GM18499 (cell line): ENCODE data around the gene PTPN1.
A peak's percentile ranks its signal among the peaks of the same experiment; 100 is the strongest.
"Not testable (repeated sequence)": the region's sequence is repeated elsewhere in the genome, so short reads cannot be mapped to it uniquely, and the experiment has no call there.

ENCODE experiments used
- ATAC-seq: cut with Tn5 transposase; IDR thresholded peaks from one replicate; pipeline ENCODE4 v1.9.1; 2021; ENCODE audit warnings: moderate number of reproducible peaks; ENCODE audit not compliant: insufficient read depth, unreplicated experiment

The PTPN1 gene

DNA sequence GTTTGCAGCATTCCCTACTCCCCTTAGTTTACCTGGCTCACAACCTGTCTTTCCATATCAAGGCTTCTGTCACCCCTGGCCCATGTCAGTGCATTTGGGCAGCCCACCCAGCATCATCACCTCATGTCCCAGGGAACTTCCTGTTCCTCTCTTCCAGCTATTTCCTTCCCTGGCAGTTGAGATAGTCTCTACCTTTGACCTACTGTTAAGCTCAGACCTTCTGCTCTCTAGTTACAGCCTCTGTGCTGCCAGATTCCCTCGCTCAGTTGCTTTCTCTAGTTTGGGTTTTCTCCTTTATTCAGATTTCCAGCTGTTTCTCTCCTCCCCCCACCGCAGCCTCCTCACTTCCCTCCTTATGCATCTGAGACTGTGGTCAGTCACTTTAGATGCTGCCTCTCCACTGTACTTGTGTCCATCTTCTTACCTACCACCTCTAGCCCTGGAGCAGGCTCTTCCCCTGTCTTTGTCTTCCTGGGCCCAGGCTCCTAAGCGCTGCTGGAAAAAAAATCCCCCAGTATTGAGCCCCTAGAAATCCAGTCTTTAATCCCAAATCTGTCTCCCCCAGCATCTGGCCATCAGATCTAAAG, 16.3 kb downstream of the PTPN1 start:
- ATAC-seq: no peak

- ATAC-seq: no peak
Observed at GRCh38 chr20:50527068-50527605, 17.0 kb downstream of the PTPN1 start.

DNA sequence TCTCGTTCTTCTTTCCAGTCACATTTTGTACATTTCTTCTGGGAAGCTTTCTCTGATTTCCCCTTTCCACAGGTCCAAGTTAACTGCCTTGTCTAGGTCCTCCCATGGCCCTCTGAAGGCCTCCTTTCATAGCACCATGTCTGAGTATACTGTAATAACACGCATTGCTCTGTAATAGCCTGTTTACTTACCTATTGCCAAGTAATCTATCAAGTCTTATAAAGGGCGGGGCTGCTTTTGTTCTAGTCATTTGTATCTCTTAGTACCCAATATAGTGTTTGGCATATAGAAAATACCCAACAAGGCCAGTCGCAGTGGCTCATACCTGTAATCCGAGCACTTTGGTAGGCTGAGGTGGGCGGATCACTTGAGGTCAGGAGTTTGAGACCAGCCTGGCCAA, 17.9 kb downstream of the PTPN1 start:
- no peak for ATAC-seq

DNA sequence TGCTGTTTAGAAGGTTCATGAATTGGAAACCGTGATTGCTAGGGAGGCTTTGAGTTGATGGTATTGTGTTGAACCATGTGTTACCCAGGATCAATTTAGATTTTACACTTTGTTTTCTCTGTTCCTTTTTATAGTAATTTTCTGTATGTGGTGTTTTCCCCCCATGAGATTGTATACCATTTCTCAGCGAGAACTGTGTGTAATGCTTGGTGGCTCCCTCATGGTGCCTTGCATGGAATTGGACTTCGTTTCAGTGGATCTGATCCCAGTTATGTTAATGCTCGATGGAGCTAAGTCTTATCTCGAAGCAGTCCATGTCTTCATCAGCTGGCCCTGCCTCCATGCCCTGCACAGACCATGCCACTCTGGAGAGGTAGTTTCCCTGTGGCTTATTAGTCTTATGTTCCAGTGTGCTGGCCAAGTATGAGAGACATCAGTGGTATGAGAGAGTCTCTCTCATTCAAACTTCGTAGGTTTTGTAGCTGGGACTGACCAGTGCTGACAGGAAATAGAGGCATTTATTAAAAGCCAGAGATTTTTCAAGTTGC, 18.7 kb downstream of the PTPN1 start:
- peak; percentile 61 for ATAC-seq

DNA sequence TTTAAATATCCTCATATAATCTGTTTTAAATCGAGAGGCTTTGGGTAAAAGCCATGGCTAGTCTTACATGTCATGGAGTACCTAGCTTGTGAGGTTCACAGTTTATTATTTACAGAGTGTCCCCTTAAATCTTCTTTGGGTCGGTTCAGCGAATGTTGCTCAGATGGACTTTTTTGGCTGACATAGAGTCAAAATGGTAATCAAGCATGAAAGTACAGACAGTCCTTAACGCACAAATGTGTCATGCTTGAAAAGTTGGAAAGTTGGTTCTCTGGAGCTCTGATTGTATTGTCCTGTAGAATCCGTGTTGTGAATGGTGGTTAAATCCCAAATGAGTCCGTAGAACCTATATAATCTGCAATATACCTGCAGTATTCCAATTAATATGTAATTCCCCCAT, 22.0 kb downstream of the PTPN1 start:
- ATAC-seq: no peak

GRCh38 chr20:50533061-50533460, 22.9 kb downstream of the PTPN1 start:
- ATAC-seq: no peak

- no peak for ATAC-seq
Observed at GRCh38 chr20:50533464-50533863, 23.3 kb downstream of the PTPN1 start.

GRCh38 chr20:50534567-50534966, 24.4 kb downstream of the PTPN1 start:
- no peak for ATAC-seq

GRCh38 chr20:50535162-50535561, 25.0 kb downstream of the PTPN1 start:
- ATAC-seq: no peak

- no peak for ATAC-seq
Observed at GRCh38 chr20:50536333-50536732, 26.1 kb downstream of the PTPN1 start.

- ATAC-seq: no peak
Observed at GRCh38 chr20:50537546-50538201, 27.5 kb downstream of the PTPN1 start.

GRCh38 chr20:50538276-50538675, 28.1 kb downstream of the PTPN1 start:
- ATAC-seq: no peak

DNA sequence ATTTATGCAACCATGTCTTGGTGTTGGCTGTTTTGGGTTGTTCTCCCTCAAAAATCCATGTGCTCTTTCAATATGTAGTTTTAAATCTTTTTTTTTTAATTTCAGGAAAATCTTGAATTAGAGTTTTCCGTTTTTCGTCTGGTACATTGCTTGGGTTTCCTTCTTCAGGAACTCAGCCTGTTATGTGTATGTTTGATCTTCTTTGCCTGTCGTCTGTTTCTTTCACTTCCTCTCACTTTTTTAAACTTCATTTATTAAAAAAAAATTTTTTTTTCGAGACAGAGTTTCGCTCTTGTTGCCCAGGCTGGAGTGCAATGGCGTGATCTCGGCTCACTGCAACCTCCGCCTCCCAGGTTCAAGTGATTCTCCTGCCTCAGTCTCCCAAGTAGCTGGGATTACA, 29.6 kb downstream of the PTPN1 start:
- not testable (repeated sequence) for ATAC-seq

GRCh38 chr20:50540620-50541605, 30.7 kb downstream of the PTPN1 start:
- no peak for ATAC-seq

- ATAC-seq: no peak
Observed at GRCh38 chr20:50541606-50542041, 31.4 kb downstream of the PTPN1 start.

GRCh38 chr20:50543326-50543725, 33.1 kb downstream of the PTPN1 start:
- ATAC-seq: no peak

- ATAC-seq: no peak
Observed at GRCh38 chr20:50545126-50545525, 34.9 kb downstream of the PTPN1 start.

DNA sequence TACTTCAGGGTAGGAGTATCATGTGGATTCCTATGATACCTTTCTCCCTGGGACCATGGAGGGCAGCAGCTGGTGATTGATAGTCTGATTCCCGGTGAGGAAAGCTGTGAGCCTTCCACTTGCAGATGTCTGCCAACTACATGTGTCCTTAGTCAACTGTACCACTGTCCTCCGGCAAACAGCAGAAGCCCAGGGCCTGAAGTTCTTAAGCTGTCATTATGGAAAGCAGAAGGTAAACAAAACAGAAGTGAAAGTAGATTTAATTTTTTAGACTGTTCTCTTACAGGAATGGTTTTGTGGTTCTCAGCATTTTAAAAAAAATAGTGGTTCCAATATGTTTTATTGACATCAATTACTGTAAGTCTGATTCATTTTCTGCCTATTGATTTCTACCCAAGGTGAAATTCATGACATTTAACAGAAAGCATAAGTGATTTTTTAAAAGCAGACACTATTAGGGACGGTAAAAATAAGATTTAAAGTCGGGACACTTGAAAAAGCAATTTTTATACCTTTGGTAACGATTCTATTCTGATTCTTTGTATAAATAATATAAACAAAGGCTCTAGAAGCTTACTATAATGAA, 36.6 kb downstream of the PTPN1 start:
- no peak for ATAC-seq

GRCh38 chr20:50547964-50548363, 37.8 kb downstream of the PTPN1 start:
- ATAC-seq: no peak

- ATAC-seq: no peak
Observed at GRCh38 chr20:50548396-50548795, 38.2 kb downstream of the PTPN1 start.
